Progenitor cell of endocrine pancreas (in vitro differentiated cells): ENCODE measurements around the gene ITM2C. TPM values are rescaled to one million over a fixed set of nuclear protein-coding genes. Genes with fewer than 3 reads are reported as not detected.

Experiments
- DNase-seq: peaks from one replicate; pipeline ENCODE4 v3.0.0; 2021; ENCODE audit warnings: low spot score; ENCODE audit not compliant: unreplicated experiment
- H3K27ac Mint-ChIP-seq: 2 replicates; pipeline ENCODE4 v1.8.0; 2021; ENCODE audit warnings: mild to moderate bottlenecking, moderate library complexity, mixed read lengths
- H3K27me3 Mint-ChIP-seq: 2 replicates; pipeline ENCODE4 v1.8.0; 2021; ENCODE audit warnings: mixed read lengths
- H3K36me3 Mint-ChIP-seq: 2 replicates; pipeline ENCODE4 v1.8.0; 2022; ENCODE audit warnings: mixed read lengths; ENCODE audit not compliant: insufficient read depth
- H3K4me1 Mint-ChIP-seq: 2 replicates; pipeline ENCODE4 v1.8.0; 2021; ENCODE audit warnings: low read depth, mixed read lengths
- H3K4me3 Mint-ChIP-seq: 2 replicates; pipeline ENCODE4 v1.8.0; 2021; ENCODE audit warnings: low read depth, mild to moderate bottlenecking, moderate library complexity, mixed read lengths
- H3K9me3 Mint-ChIP-seq: 2 replicates; pipeline ENCODE4 v1.8.0; 2021; ENCODE audit warnings: low read depth, mixed read lengths
- total RNA-seq: library from RNA; stranded (reverse); gene quantifications from 2 replicates; pipeline ENCODE4 v1.2.1, GENCODE V29; 2021
- TF ChIP-seq, protein P1 (sequence below): fragments of 200-600 bp; sonication (generic); IDR thresholded peaks from one replicate; pipeline ENCODE4 v1.5.0; 2021; ENCODE audit warnings: antibody characterized with exemption, mild to moderate bottlenecking; ENCODE audit not compliant: unreplicated experiment

ITM2C gene
- total RNA-seq, 1 donor from 2014 or later, result 169 TPM

DNA sequence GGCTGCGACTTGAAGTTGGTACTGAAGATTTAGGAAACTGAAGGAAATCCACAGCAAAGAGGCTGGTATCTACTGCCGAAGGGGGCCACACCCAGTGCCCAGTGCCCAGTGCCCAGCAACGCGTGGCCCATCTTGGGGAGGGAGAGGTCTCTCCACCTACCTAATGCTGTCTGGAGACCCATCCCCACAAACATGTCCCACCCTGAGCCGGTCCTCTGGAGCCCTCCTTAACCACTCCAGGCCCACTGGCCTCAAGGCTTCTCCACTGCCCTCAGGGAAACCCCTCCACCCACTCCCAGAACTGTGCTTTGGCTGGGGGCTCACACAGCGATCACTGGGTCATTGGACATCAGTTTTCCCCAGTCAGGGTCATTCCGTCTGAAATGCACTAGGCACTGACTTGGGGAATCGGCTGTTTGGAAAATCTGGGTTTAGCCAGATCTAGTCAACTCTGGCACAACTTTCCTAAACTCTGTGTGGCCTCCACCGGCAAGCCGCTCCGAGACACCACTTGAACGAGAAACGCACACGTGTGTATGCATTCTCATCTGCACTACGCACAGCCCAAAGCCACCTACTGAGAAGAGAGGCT, 40.2 kb downstream of the ITM2C start:
- Mint-ChIP-seq H3K27ac (no peak overlapping the region), H3K27me3 (peaks cover 31% of the 10 kb centered on the region), H3K9me3 (no peaks in the 10 kb centered on the region), H3K4me1 (no peaks in the 10 kb centered on the region), H3K4me3 (no peak overlapping the region), H3K36me3 (no peaks in the 10 kb centered on the region)
- DNase-seq, result no peak
- TF ChIP-seq, protein P1, sequence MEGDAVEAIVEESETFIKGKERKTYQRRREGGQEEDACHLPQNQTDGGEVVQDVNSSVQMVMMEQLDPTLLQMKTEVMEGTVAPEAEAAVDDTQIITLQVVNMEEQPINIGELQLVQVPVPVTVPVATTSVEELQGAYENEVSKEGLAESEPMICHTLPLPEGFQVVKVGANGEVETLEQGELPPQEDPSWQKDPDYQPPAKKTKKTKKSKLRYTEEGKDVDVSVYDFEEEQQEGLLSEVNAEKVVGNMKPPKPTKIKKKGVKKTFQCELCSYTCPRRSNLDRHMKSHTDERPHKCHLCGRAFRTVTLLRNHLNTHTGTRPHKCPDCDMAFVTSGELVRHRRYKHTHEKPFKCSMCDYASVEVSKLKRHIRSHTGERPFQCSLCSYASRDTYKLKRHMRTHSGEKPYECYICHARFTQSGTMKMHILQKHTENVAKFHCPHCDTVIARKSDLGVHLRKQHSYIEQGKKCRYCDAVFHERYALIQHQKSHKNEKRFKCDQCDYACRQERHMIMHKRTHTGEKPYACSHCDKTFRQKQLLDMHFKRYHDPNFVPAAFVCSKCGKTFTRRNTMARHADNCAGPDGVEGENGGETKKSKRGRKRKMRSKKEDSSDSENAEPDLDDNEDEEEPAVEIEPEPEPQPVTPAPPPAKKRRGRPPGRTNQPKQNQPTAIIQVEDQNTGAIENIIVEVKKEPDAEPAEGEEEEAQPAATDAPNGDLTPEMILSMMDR, result no peak

DNA sequence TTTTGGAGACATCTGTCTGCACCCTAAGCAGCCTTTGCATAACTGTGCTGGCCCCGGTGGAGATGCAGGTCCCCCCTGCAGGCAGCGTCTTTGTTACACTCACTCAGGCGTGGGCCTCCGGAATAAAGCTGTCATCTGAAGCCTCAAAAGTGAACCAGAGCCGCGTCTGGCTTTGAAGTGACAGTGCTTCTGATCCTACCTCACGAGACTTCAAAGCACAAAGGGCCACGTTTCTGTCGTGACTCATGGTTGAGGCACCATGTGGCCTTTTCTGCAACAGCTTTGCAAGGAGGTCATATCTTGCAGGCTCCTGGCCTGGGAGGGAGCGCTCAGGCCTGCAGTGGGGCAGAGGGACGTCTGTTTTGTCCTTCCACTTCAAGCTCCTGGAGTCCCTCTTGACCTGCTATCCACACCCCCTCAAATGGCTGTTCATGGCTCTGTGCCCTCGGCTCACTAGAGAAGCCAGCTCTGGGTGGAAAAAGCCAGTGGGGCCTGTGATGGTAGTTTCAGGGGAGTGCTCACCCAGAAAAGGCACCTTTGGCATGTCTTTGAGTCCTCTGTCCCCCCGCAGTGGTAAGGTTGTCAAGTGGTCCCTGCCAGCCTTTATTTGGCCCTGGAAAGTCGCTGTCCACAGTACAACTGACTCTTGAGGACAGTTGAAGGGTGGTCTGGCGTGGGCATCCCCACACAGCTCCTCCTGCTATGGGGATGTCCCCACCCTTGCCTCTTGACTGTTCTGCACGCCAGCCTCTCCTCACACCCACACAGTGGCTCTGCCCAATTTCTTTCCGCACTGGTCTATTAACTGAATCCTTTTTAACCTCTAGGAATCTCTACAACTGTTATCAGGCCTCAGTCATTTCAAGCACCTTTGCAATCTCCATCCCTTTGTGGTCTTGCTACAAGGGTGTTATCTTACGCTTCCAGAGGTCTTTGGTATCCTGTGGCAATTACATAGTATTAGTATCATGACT, 41.0 kb downstream of the ITM2C start:
- Mint-ChIP-seq H3K9me3 (no peaks in the 10 kb centered on the region), H3K4me1 (no peaks in the 10 kb centered on the region), H3K36me3 (no peaks in the 10 kb centered on the region), H3K27ac (no peak overlapping the region), H3K4me3 (no peak overlapping the region), H3K27me3 (peaks cover 30% of the 10 kb centered on the region)
- TF ChIP-seq, protein P1, result no peak
- no peak for DNase-seq

DNA sequence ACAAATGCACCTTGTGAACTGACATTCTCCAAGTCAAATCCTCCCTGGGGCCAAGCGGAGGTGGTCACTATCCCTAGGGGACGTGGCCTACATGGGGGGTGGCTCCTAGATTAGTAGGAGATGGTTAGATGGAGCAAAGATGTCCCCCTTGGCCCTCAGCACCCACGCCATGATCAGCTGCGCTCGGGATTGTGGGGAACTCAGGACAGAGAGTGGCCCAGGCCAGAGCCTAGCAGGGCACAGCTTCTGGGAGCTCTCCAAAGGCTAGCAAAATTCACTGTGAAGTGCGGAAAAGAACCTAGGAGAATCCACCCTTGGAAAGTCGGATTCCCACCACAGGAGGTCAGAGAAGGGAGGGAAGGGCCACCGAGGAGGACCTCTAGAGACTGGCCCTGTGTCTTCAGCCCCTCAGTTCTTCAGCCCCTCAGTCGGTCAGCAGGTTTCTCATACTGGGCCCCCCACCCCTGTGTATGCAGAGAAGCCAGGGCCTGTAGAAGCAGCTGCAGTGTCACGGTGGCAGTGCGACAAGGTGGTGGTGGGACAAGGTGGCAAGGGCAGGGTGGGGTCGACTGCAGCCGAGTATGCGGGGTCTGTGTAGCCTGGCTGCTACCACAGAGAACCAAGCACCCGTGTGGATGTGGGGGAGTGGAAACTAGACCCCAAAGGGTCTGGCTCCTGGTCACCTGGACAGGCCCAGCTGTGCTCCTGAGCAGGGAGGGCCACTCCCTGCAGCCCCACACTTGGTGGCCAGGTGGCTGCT, 41.9 kb downstream of the ITM2C start:
- Mint-ChIP-seq H3K9me3 (no peaks in the 10 kb centered on the region), H3K4me3 (no peak overlapping the region), H3K27me3 (peaks cover 30% of the 10 kb centered on the region), H3K36me3 (no peaks in the 10 kb centered on the region), H3K4me1 (no peaks in the 10 kb centered on the region), H3K27ac (no peak overlapping the region)
- no peak for DNase-seq
- TF ChIP-seq, protein P1, result no peak

DNA sequence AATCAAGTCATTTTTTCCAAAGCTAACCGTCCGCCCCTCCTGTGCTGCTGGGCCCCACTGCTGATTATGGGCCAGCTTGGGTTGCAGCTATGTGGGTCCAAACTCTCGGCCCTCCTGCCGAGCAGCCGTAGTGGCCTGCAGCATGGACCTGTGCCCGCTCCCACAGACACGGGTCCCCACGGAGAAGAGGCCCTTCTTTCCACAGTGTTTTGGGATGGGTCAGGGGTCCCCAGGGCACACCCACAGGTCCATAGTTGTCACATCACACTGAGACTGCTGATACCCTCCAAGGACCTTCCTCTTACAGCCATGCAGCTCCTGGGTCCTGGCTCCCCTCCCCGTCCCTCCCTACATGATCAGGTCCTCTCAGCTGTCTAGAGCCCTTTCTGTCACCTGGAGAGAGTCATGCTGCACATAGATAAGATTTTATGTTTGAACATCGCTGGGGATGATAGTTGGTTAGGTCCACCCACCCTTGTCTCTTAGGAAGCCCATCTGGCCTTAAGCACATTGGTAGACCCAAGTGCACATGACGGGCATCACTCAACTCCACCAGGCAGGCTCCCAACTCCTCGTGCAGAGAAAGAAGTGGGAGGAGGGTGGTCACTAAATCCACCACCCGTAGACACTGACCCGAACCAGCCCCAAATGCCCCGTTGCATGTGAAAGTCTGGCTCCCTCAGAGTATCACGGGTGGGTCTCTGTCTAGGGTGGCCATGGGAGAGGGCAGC, 42.8 kb downstream of the ITM2C start:
- Mint-ChIP-seq H3K27me3 (peaks cover 30% of the 10 kb centered on the region), H3K27ac (no peak overlapping the region), H3K36me3 (no peaks in the 10 kb centered on the region), H3K9me3 (no peaks in the 10 kb centered on the region), H3K4me1 (no peaks in the 10 kb centered on the region), H3K4me3 (no peak overlapping the region)
- DNase-seq, result no peak
- TF ChIP-seq, protein P1, result no peak
